Measurements from ENCODE around the gene LSM14B.

GRCh38 chr20:62096421-62097380 lies 25.6 kb upstream of the LSM14B start:
- TF ChIP-seq, protein P1, sequence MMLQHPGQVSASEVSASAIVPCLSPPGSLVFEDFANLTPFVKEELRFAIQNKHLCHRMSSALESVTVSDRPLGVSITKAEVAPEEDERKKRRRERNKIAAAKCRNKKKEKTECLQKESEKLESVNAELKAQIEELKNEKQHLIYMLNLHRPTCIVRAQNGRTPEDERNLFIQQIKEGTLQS (CRISPR knock-in tag; conservative IDR thresholded peaks at IDR 0.05): no peak
- TF ChIP-seq, protein P2, sequence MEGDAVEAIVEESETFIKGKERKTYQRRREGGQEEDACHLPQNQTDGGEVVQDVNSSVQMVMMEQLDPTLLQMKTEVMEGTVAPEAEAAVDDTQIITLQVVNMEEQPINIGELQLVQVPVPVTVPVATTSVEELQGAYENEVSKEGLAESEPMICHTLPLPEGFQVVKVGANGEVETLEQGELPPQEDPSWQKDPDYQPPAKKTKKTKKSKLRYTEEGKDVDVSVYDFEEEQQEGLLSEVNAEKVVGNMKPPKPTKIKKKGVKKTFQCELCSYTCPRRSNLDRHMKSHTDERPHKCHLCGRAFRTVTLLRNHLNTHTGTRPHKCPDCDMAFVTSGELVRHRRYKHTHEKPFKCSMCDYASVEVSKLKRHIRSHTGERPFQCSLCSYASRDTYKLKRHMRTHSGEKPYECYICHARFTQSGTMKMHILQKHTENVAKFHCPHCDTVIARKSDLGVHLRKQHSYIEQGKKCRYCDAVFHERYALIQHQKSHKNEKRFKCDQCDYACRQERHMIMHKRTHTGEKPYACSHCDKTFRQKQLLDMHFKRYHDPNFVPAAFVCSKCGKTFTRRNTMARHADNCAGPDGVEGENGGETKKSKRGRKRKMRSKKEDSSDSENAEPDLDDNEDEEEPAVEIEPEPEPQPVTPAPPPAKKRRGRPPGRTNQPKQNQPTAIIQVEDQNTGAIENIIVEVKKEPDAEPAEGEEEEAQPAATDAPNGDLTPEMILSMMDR (IDR thresholded peaks at IDR 0.05): no peak
- TF ChIP-seq, protein P3, sequence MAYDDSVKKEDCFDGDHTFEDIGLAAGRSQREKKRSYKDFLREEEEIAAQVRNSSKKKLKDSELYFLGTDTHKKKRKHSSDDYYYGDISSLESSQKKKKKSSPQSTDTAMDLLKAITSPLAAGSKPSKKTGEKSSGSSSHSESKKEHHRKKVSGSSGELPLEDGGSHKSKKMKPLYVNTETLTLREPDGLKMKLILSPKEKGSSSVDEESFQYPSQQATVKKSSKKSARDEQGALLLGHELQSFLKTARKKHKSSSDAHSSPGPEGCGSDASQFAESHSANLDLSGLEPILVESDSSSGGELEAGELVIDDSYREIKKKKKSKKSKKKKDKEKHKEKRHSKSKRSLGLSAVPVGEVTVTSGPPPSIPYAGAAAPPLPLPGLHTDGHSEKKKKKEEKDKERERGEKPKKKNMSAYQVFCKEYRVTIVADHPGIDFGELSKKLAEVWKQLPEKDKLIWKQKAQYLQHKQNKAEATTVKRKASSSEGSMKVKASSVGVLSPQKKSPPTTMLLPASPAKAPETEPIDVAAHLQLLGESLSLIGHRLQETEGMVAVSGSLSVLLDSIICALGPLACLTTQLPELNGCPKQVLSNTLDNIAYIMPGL (CRISPR knock-in tag; IDR thresholded peaks at IDR 0.05): no peak
- TF ChIP-seq TEAD1 (CRISPR knock-in tag; IDR thresholded peaks at IDR 0.05): no peak
- no peak for TF ChIP-seq FOXK1 (CRISPR knock-in tag; IDR thresholded peaks at IDR 0.05)
- TF ChIP-seq USF1 (CRISPR knock-in tag; IDR thresholded peaks at IDR 0.05): no peak
- no peak for TF ChIP-seq CBFB (CRISPR knock-in tag; IDR thresholded peaks at IDR 0.05; ENCODE audit: low read depth)
- TF ChIP-seq MAX (CRISPR knock-in tag; IDR thresholded peaks at IDR 0.05): no peak
- TF ChIP-seq, protein P4, sequence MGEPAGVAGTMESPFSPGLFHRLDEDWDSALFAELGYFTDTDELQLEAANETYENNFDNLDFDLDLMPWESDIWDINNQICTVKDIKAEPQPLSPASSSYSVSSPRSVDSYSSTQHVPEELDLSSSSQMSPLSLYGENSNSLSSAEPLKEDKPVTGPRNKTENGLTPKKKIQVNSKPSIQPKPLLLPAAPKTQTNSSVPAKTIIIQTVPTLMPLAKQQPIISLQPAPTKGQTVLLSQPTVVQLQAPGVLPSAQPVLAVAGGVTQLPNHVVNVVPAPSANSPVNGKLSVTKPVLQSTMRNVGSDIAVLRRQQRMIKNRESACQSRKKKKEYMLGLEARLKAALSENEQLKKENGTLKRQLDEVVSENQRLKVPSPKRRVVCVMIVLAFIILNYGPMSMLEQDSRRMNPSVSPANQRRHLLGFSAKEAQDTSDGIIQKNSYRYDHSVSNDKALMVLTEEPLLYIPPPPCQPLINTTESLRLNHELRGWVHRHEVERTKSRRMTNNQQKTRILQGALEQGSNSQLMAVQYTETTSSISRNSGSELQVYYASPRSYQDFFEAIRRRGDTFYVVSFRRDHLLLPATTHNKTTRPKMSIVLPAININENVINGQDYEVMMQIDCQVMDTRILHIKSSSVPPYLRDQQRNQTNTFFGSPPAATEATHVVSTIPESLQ (CRISPR knock-in tag; IDR thresholded peaks at IDR 0.05): no peak
- TF ChIP-seq TCF7 (CRISPR knock-in tag; IDR thresholded peaks at IDR 0.05; ENCODE audit: low read depth): no peak
- TF ChIP-seq ZBTB21 (CRISPR knock-in tag; IDR thresholded peaks at IDR 0.05; ENCODE audit: borderline replicate concordance): no peak
